ENCODE data around the gene LRRC27.

The LRRC27 gene

DNA sequence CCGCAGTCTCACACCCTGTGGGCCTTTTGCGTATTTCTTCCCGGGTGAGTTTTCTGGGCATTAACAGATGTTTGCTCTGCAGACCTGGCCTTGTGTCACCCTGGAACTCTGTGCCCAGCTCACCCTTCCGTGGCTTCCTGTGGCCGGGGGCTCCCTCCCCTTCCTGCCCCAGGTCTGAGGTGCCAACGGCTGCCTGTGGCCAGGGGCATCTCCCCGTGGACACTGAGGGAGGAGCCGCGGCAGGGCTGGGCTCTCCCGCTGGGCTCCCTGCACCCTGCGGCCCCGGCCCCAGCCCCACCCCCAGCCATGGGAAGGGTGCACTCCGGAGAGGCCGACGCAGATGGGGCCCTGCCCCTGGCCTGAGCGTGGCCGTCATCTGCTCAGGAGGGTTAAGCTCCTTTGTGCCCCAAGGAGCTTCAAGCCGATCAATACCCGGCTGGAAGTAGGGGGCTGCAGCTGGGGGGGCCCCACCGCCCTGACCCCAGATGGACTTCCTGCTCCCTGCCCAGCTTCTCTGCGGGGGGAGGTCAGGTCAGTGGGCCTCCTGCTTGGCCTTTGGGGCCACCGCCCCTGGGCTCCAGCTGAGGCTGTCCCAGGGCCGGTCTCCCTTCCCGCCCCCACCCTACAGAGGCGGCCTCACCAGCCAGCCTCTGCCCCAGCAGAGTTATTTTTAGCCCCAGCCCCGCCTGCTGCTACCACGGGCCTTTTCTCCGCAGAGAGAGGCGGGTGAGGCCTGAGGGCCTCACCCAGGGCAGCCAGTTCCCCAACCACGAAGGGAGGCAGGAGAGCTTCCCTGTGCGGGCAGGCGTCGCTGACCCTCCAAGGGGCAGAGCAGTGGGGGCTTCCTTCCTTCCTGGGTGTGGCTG, 89.2 kb downstream of the LRRC27 start:
- no peak overlapping the region for H3K4me3 ChIP-seq (ENCODE audit: low read length)
- peak; percentile 50 for DNase-seq (ENCODE audit: low read depth)
- no peak for TF ChIP-seq CTCF (IDR thresholded peaks at IDR 0.05; ENCODE audit: insufficient read depth, low read depth, low read length, missing control alignments)

GRCh38 chr10:132421847-132422751, 90.1 kb downstream of the LRRC27 start:
- H3K4me3 ChIP-seq (ENCODE audit: low read length), result no peak overlapping the region
- DNase-seq (ENCODE audit: low read depth), result no peak
- no peak for TF ChIP-seq CTCF (IDR thresholded peaks at IDR 0.05; ENCODE audit: insufficient read depth, low read depth, low read length, missing control alignments)

DNA sequence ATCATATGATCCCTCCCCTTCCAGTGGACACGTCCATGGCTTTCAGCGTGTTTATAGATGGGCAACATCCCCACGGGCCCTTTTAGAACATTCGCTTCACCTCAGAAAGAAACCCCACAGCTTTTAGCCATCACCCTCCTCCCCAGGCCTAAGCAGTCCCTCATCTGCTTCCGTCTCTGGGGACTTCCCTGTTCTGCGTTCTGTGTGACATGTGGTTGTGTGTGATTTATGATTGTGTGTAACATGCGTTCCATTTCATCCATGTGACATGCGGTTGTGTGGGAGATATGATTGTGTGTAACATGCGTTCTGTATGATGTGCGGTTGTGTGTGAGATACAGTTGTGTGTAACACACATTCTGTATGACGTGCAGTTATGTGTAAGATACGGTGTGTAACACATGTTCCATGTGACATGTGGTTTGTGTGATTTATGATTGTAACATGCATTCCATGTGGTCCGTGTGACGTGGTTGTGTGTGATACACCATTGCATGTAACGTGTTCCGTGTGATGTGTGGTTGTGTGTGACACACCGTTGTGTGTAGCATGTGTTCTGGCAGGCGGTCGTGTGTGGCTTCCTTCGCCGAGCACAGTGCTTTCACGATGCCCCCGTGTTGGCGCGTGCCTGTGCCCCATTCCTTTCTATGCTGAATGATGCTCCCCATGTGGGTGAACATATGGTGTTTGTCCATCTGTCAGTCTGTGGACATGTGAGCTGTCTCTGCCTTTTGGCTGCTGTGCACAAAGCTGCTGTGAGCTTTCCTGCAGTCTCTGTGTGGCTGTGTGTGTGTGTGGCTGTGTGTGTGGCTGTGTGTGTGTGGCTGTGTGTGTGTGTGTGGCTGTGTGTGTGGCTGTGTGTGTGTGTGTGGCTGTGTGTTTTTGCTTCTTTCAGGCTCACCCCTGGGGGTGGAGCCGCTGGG, 91.2 kb downstream of the LRRC27 start:
- TF ChIP-seq CTCF (IDR thresholded peaks at IDR 0.05; ENCODE audit: insufficient read depth, low read depth, low read length, missing control alignments), result no peak
- DNase-seq (ENCODE audit: low read depth), result no peak
- no peak overlapping the region for H3K4me3 ChIP-seq (ENCODE audit: low read length)

DNA sequence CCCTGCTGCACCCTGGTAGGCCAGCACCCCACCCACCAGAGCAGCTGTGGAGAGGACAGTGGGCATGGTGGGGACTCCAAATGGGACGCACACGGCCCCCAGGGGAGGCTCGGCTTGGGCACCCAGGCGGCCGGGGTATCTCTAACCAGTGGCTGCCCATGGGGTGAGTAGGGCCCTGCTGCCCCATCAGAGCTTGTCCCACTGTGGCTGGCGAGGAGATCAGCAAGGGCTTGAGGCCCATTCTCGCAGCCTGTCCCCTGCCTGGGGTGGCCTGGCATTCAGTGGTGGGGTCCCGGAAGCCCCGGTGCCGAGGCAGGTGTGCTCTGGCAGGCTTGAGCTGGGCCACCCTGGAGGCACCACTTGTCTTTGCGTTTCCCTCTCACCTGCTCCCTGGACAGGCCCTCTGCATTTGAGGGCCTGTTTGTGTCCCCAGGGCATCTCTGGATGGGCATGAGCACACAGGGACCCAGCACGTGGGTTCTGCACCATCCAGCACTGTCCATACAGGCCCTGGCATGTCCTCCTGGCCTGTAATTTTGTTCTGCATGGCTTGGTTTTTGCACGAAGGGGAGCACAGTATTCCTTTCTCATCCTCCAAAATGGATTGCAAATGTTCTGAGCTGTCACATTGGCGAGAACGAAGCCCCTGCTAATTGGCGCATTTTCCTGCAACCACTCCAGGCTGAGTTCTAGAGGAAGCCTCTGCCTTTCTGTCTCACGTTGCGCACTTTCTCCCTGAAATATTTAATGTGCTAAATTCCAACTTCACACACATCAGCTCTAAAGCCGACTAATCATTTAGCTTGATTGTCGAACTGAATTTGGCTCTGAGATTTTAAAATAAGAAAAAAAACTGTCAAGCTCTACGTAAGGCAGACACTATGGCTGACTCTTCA, 92.2 kb downstream of the LRRC27 start:
- peak; percentile 87 for DNase-seq (ENCODE audit: low read depth)

DNA sequence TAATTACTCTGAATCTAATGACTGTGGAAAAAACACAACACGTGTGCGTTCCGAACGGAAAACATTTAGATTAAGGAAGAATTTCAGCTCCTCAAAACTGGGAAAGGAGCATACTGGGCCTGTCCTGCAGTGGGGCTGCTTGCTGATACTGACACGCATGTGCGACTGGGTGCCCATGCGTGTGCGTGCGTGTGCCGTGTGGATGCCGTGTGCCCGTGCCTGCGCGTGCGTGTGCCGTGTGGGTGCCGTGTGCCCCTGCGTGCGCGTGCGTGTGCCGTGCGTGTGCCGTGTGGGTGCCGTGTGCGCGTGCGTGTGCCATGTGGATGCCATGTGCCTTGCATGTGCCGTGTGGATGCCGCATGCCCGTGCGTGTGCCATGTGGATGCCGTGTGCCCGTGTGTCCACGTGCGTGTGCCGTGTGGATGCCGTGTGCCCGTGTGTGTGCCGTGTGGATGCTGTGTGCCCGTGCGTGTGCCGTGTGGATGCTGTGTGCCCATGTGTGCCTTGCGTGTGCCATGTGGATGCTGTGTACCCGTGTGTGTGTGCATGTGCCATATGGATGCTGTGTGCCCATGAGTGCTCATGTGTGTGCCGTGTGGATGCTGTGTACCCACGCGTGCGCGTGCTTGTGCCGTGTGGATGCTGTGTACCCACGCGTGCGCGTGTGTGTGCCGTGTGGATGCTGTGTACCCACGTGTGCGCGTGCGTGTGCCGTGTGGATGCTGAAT, 93.2 kb downstream of the LRRC27 start:
- DNase-seq (ENCODE audit: low read depth), result no peak
- no peak for TF ChIP-seq CTCF (IDR thresholded peaks at IDR 0.05; ENCODE audit: insufficient read depth, low read depth, low read length, missing control alignments)
- H3K4me3 ChIP-seq (ENCODE audit: low read length), result no peak overlapping the region

More for the DNA sequence above, 92.2 kb downstream of the LRRC27 start:
- TF ChIP-seq CTCF (IDR thresholded peaks at IDR 0.05; ENCODE audit: insufficient read depth, low read depth, low read length, missing control alignments), result no peak
- H3K4me3 ChIP-seq (ENCODE audit: low read length), result no peak overlapping the region
